MM.1S (cell line): Measurements from ENCODE around the gene CFAP99.
A peak's percentile ranks its signal among the peaks of the same experiment; 100 is the strongest.

Experiments used
- DNase-seq: peaks from one replicate; pipeline ENCODE4 v3.0.0-alpha.2; 2015
- H2AFZ ChIP-seq: fragments of 300-600 bp; sonication (generic); 2 replicates; pipeline ENCODE4 v1.6.0; 2016; ENCODE audit warnings: antibody characterized with exemption, low read length
- H3F3A ChIP-seq: fragments of 300-600 bp; sonication (generic); 2 replicates; pipeline ENCODE4 v1.6.1; 2016; ENCODE audit warnings: mild to moderate bottlenecking, antibody characterized with exemption, low read length, moderate library complexity, mixed read lengths; ENCODE audit not compliant: insufficient read depth
- H3K27ac ChIP-seq: fragments of 300-600 bp; sonication (generic); 2 replicates; pipeline ENCODE4 v1.5.1; 2016; ENCODE audit warnings: mild to moderate bottlenecking, low read length
- H3K27me3 ChIP-seq: fragments of 300-600 bp; sonication (generic); replicated peaks from 2 replicates; pipeline ENCODE4 v1.6.0; 2016; ENCODE audit warnings: low read length; ENCODE audit not compliant: insufficient read depth
- H3K36me3 ChIP-seq: fragments of 300-600 bp; sonication (generic); replicated peaks from 2 replicates; pipeline ENCODE4 v1.6.1; 2016; ENCODE audit warnings: mild to moderate bottlenecking, low read length, mixed read lengths; ENCODE audit not compliant: insufficient read depth
- H3K4me1 ChIP-seq: fragments of 300-600 bp; sonication (generic); 2 replicates; pipeline ENCODE4 v1.6.1; 2016; ENCODE audit warnings: low read length, mixed read lengths
- H3K4me2 ChIP-seq: fragments of 300-600 bp; sonication (generic); 2 replicates; pipeline ENCODE4 v1.6.0; 2016; ENCODE audit warnings: low read depth, low read length
- H3K4me3 ChIP-seq: fragments of 300-600 bp; sonication (generic); 2 replicates; pipeline ENCODE4 v1.5.1; 2016; ENCODE audit warnings: low read length, mixed read lengths
- H3K79me2 ChIP-seq: fragments of 300-600 bp; sonication (generic); 2 replicates; pipeline ENCODE4 v1.6.1; 2016; ENCODE audit warnings: mixed run types, low read length, mixed read lengths
- H3K9ac ChIP-seq: fragments of 300-600 bp; sonication (generic); 2 replicates; pipeline ENCODE4 v1.6.1; 2016; ENCODE audit warnings: low read length, mixed read lengths
- H3K9me2 ChIP-seq: fragments of 300-600 bp; sonication (generic); replicated peaks from 2 replicates; pipeline ENCODE4 v1.6.1; 2016; ENCODE audit warnings: mild to moderate bottlenecking, low read length, mixed read lengths; ENCODE audit not compliant: insufficient read depth
- H3K9me3 ChIP-seq: fragments of 300-600 bp; sonication (generic); replicated peaks from 2 replicates; pipeline ENCODE4 v1.6.1; 2016; ENCODE audit warnings: mild to moderate bottlenecking, low read length, mixed read lengths; ENCODE audit not compliant: insufficient read depth
- H4K20me1 ChIP-seq: fragments of 300-600 bp; sonication (generic); 2 replicates; pipeline ENCODE4 v1.6.1; 2016; ENCODE audit warnings: mild to moderate bottlenecking, low read length, moderate library complexity, mixed read lengths; ENCODE audit not compliant: insufficient read depth
- EZH2 ChIP-seq: fragments of 300-600 bp; sonication (generic); optimal IDR thresholded peaks from 2 replicates; pipeline ENCODE3; 2017; ENCODE audit warnings: low read depth, mild to moderate bottlenecking, antibody characterized with exemption, low read length, mixed read lengths
- EZH2phosphoT487 ChIP-seq: fragments of 300-600 bp; sonication (generic); IDR thresholded peaks from 2 replicates; pipeline ENCODE4 v1.6.1; 2018; ENCODE audit warnings: antibody characterized with exemption, low read length
- TF ChIP-seq, protein P1 (sequence below): fragments of 300-600 bp; sonication (generic); IDR thresholded peaks from 2 replicates; pipeline ENCODE4 v1.5.1; 2016; ENCODE audit warnings: antibody characterized with exemption, low read length, mixed read lengths

CFAP99 gene

GRCh38 chr4:2408401-2408958 is 10.3 kb upstream of the CFAP99 start:
- no peaks in the 10 kb centered on the region for H4K20me1 ChIP-seq
- no peaks in the 10 kb centered on the region for H3K9me3 ChIP-seq
- H3K36me3 ChIP-seq: no peaks in the 10 kb centered on the region
- peaks cover 17% of the 10 kb centered on the region for H3F3A ChIP-seq
- H3K27ac ChIP-seq: no peak overlapping the region
- DNase-seq: peak; percentile 15
- no peak for TF ChIP-seq EZH2
- TF ChIP-seq, protein P1, sequence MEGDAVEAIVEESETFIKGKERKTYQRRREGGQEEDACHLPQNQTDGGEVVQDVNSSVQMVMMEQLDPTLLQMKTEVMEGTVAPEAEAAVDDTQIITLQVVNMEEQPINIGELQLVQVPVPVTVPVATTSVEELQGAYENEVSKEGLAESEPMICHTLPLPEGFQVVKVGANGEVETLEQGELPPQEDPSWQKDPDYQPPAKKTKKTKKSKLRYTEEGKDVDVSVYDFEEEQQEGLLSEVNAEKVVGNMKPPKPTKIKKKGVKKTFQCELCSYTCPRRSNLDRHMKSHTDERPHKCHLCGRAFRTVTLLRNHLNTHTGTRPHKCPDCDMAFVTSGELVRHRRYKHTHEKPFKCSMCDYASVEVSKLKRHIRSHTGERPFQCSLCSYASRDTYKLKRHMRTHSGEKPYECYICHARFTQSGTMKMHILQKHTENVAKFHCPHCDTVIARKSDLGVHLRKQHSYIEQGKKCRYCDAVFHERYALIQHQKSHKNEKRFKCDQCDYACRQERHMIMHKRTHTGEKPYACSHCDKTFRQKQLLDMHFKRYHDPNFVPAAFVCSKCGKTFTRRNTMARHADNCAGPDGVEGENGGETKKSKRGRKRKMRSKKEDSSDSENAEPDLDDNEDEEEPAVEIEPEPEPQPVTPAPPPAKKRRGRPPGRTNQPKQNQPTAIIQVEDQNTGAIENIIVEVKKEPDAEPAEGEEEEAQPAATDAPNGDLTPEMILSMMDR: no peak
- TF ChIP-seq EZH2phosphoT487: no peak
- H3K9me2 ChIP-seq: no peaks in the 10 kb centered on the region
- H3K4me3 ChIP-seq: no peak overlapping the region
- H3K4me1 ChIP-seq: peaks cover 14% of the 10 kb centered on the region
- no peak overlapping the region for H2AFZ ChIP-seq
- peaks cover 44% of the 10 kb centered on the region for H3K79me2 ChIP-seq
- H3K27me3 ChIP-seq: no peaks in the 10 kb centered on the region
- no peak overlapping the region for H3K9ac ChIP-seq
- no peak overlapping the region for H3K4me2 ChIP-seq

- Histone ChIP-seq H3K27ac (no peak overlapping the region), H3K4me2 (no peak overlapping the region)
Observed at GRCh38 chr4:2408976-2409375, 9.8 kb upstream of the CFAP99 start.

GRCh38 chr4:2409381-2409783 is 9.4 kb upstream of the CFAP99 start:
- no peak overlapping the region for H3K4me2 ChIP-seq
- H3K9me2 ChIP-seq: no peaks in the 10 kb centered on the region
- no peaks in the 10 kb centered on the region for H4K20me1 ChIP-seq
- H3K9me3 ChIP-seq: no peaks in the 10 kb centered on the region
- TF ChIP-seq EZH2 (no peak), EZH2phosphoT487 (no peak)
- TF ChIP-seq, protein P1: no peak
- H3K27ac ChIP-seq: no peak overlapping the region
- no peaks in the 10 kb centered on the region for H3K27me3 ChIP-seq
- peaks cover 26% of the 10 kb centered on the region for H3F3A ChIP-seq
- DNase-seq: no peak
- no peak overlapping the region for H3K9ac ChIP-seq
- no peak overlapping the region for H2AFZ ChIP-seq
- peaks cover 48% of the 10 kb centered on the region for H3K79me2 ChIP-seq
- H3K36me3 ChIP-seq: no peaks in the 10 kb centered on the region
- peaks cover 23% of the 10 kb centered on the region for H3K4me1 ChIP-seq
- H3K4me3 ChIP-seq: no peak overlapping the region

More at GRCh38 chr4:2408976-2409375, 9.8 kb upstream of the CFAP99 start:
- Histone ChIP-seq H3K9ac (no peak overlapping the region), H3K27me3 (no peaks in the 10 kb centered on the region), H3K4me3 (no peak overlapping the region), H3K4me1 (peaks cover 19% of the 10 kb centered on the region), H3F3A (peaks cover 22% of the 10 kb centered on the region), H3K79me2 (peaks cover 44% of the 10 kb centered on the region), H3K9me3 (no peaks in the 10 kb centered on the region), H3K9me2 (no peaks in the 10 kb centered on the region), H2AFZ (no peak overlapping the region), H4K20me1 (no peaks in the 10 kb centered on the region), H3K36me3 (no peaks in the 10 kb centered on the region)
- TF ChIP-seq, protein P1: no peak
- TF ChIP-seq EZH2 (no peak), EZH2phosphoT487 (no peak)
- no peak for DNase-seq
